Mucosa of stomach (tissue), 1 donor: Measurements from ENCODE around the gene LAMA3.
"Not testable (repeated sequence)": the region's sequence is repeated elsewhere in the genome, so short reads cannot be mapped to it uniquely, and the experiment has no call there.

Experiments used
- H3K27me3 ChIP-seq: one replicate; pipeline ENCODE4 v1.7.0; 2013; ENCODE audit warnings: mild to moderate bottlenecking, low read length; ENCODE audit not compliant: control insufficient read depth, insufficient read depth
- H3K36me3 ChIP-seq: one replicate; pipeline ENCODE4 v1.7.0; 2013; ENCODE audit warnings: low read length; ENCODE audit not compliant: control insufficient read depth, insufficient read depth
- H3K4me1 ChIP-seq: one replicate; pipeline ENCODE4 v1.7.0; 2013; ENCODE audit warnings: mild to moderate bottlenecking, low read length; ENCODE audit not compliant: control insufficient read depth, insufficient read depth
- H3K4me3 ChIP-seq: one replicate; pipeline ENCODE4 v1.7.0; 2013; ENCODE audit warnings: low read length
- H3K9ac ChIP-seq: one replicate; pipeline ENCODE4 v1.7.0; 2013; ENCODE audit warnings: mild to moderate bottlenecking, low read length, moderate library complexity
- H3K9me3 ChIP-seq: one replicate; pipeline ENCODE4 v1.7.0; 2013; ENCODE audit warnings: mild to moderate bottlenecking, low read length, moderate library complexity; ENCODE audit not compliant: control insufficient read depth
- donor health status: Pancreatic carcinoma.

Gene LAMA3

DNA sequence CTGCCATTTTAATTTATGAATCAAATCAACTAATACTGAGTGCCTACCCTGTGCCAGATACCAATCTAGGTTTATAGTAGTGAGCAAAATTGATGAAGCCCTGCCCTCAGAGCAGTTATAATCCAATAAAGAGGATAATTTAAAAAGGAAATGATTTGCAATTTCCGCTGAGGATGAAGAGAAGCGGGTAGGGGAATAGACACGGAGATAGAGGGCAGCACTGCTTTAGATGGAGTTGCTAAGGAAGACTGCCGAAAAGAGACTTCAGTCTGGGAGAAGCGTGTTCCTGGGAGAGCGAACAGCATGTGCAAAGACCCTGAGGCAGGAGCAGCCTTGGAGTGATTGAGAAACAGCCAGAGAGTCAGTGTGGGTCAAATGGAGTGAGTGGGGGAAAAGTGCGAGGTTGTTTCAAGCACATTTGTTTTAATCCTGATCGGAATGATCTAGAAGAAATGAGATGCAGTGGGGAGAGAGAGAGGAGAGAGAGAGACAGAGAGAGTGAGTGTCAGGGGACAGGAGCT lies 12.4 kb downstream of the LAMA3 start:
- no peaks in the 10 kb centered on the region for H3K9me3 ChIP-seq
- no peaks in the 10 kb centered on the region for H3K36me3 ChIP-seq
- no peaks in the 10 kb centered on the region for H3K4me1 ChIP-seq
- H3K9ac ChIP-seq: no peak overlapping the region
- H3K4me3 ChIP-seq: no peak overlapping the region
- H3K27me3 ChIP-seq: no peaks in the 10 kb centered on the region

DNA sequence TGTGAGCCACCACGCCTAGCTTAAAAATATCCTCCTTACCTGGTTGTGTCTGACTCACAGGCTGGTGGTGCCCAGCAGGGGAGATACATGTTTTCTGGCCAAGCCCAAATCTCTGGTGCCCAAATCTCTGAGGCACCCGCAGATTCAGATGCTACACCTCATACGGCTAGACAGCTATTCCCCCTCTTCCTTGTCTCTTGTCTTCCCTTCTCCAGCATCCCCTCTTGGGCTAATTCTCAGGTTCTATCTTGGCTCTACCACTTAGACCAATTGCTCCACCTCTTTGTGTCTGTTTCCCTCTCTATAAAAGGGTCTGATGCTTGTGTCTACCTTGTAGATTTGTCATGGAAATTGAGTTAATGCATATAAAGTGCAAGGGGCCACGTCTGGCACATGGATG lies 13.4 kb downstream of the LAMA3 start:
- H3K4me3 ChIP-seq: no peak overlapping the region
- no peaks in the 10 kb centered on the region for H3K36me3 ChIP-seq
- no peak overlapping the region for H3K9ac ChIP-seq
- no peaks in the 10 kb centered on the region for H3K9me3 ChIP-seq
- H3K27me3 ChIP-seq: no peaks in the 10 kb centered on the region
- no peaks in the 10 kb centered on the region for H3K4me1 ChIP-seq

DNA sequence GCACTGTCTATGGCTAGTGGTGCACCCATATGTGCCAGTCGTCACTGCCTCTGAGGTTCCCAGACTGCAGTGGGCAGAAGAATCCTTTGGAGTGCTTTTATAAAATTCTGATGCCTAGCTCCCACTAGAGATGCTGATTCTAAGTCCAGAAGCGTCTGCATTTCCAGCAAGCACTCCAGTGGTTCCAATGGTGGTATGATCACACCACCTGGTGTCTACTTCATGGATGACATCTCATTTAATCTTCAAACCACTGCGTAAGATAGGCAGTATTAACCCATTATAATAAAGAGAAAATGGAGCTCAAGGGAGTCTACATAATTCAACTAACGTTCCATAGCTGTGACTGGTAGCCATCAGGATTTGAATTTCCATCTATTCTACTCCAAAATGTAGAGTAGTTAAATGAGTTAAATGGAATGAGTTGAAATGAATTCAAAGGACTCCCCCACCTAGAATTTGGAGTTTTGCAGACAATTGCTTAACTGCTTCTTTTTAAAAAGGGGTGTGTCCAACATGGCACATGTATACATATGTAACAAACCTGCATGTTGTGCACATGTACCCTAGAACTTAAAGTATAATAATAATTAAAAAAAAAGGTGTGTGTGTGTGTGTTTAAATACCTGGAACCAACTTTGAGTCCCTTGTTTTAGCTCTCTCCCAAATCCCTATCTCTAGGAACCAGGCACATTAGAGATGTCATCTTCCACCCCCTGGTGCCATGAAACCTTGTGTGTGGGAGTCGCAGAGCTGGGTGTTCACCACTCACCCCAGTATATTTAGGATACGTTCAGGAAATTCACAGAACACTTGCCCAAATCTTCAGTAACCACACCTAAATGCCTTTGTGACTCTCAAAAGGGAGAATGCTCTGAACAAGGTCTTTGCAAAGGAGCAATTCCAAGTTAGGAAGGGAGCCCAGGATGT lies 14.1 kb downstream of the LAMA3 start:
- Histone ChIP-seq H3K9me3 (no peaks in the 10 kb centered on the region), H3K4me3 (no peak overlapping the region), H3K9ac (no peak overlapping the region), H3K4me1 (no peaks in the 10 kb centered on the region), H3K27me3 (no peaks in the 10 kb centered on the region), H3K36me3 (no peaks in the 10 kb centered on the region)

DNA sequence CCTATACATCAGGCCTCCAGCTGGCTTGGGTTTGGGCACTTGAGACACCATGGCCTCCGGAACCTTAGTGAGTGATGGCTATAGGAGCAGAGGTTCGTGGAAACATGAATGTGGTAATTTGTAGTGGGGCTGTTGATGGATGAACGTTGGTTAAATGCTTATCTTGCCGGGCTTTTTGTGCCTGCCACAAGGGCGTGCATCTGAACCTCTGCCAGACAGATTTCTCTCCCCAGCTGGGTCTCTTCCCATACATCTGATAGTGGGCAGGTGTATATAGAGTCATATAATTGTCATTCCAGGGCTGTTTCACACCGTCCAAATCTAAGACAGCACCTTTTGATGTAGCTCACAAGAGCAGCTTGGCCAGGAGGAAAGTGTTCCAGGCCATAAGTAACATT lies 14.7 kb downstream of the LAMA3 start:
- H3K27me3 ChIP-seq: no peaks in the 10 kb centered on the region
- no peaks in the 10 kb centered on the region for H3K9me3 ChIP-seq
- no peaks in the 10 kb centered on the region for H3K4me1 ChIP-seq
- H3K9ac ChIP-seq: no peak overlapping the region
- H3K4me3 ChIP-seq: no peak overlapping the region
- H3K36me3 ChIP-seq: no peaks in the 10 kb centered on the region

DNA sequence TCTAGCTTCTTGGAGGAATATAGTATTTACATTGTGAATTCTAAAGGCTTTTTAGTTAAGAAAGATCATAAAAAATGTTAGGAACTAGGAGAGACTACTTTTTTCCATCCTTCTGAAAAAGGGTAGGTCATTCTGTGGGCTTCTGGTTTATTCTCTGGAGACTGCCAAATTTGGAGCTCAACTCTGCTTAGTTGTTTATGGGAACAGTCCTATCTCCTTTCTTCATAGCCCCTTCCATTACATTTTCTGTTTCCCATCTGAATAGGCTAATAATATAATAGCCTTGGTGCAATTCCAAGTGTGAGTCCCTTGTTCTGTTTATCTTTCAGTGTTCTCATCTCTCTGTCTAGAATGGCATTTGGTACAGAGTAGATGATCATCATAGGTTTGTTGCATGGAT lies 15.6 kb downstream of the LAMA3 start:
- no peak overlapping the region for H3K4me3 ChIP-seq
- H3K9ac ChIP-seq: no peak overlapping the region
- H3K9me3 ChIP-seq: no peaks in the 10 kb centered on the region
- no peaks in the 10 kb centered on the region for H3K27me3 ChIP-seq
- peaks cover under 1% of the 10 kb centered on the region for H3K4me1 ChIP-seq
- no peaks in the 10 kb centered on the region for H3K36me3 ChIP-seq

DNA sequence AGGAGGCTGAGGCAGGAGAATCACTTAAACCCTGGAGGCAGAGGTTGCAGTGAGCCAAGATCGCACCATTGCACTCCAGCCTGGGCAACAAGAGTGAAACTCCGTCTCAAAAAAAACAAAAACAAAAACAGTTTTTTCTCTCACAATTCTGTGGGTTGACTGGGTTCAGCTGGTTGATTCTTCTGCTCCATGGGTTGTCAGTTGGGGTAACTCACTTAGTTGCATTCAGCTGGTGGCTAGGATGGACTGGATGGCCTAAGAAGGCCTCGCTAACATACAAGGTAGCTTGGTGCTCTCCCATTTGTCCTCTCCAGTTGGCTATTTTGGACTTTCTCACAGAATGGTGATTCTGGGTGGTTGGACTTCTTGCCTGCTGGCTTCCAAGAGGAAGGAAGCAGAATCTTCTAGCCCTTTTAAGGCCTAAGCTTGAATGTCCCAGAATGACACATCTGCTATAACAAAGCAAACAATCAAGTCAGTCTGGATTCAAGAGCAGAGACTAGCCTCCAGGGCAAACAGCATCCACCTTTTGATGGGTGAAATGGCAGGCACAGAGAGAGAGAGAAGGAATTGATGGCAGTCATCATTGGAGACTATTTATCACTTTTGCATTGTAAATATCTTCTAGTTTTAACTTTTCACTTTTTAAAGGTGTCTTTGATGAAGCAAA lies 17.9 kb downstream of the LAMA3 start:
- Histone ChIP-seq H3K27me3 (no peaks in the 10 kb centered on the region), H3K4me1 (peaks cover 7% of the 10 kb centered on the region), H3K36me3 (no peaks in the 10 kb centered on the region), H3K9ac (no peak overlapping the region), H3K9me3 (no peaks in the 10 kb centered on the region), H3K4me3 (no peak overlapping the region)

DNA sequence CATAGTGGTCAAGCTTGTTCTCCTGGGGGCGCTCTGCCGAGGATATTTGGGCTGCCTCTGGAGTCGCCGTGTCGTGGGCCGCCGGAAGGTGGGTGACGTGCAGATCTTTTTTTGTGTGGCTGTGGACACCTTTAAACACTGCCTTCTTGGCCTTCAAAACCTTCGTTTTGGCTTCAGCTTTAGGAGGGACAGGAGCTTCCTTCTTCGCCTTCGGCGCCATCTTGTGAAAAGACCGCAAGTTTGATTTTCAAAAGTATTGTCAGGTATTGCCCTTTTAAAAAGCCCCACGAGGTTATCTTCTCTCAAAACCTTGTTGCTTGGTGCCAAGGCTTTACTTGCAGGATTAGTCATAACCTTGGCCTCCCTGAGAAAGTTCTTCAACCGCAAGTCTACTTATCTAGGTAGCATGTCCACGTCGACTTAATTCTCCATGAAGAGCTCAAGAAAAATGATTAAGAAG lies 20.8 kb downstream of the LAMA3 start:
- H3K4me1 ChIP-seq: peaks cover 7% of the 10 kb centered on the region
- no peaks in the 10 kb centered on the region for H3K27me3 ChIP-seq
- no peak overlapping the region for H3K9ac ChIP-seq
- no peak overlapping the region for H3K4me3 ChIP-seq
- no peaks in the 10 kb centered on the region for H3K36me3 ChIP-seq
- H3K9me3 ChIP-seq: no peaks in the 10 kb centered on the region

DNA sequence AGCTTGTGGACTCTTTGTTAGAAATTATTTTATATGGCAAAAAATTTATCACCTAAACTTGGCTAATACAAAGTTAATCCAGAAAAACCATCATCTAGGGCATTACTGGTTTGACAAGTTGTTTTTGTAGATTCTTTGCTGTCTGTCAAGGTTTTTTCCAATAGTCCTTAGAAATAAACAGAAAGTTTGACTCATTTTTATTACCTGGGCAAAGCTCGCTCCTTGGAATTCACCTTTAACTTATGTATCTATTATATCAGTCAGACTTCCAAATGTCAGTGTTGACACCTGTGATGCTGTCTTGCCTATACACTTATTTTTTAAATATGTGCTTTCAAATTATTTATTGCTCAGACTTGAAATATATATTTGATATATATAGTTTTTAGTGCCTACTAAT lies 21.7 kb downstream of the LAMA3 start:
- H3K4me3 ChIP-seq: no peak overlapping the region
- no peaks in the 10 kb centered on the region for H3K9me3 ChIP-seq
- no peaks in the 10 kb centered on the region for H3K27me3 ChIP-seq
- H3K36me3 ChIP-seq: no peaks in the 10 kb centered on the region
- peaks cover 7% of the 10 kb centered on the region for H3K4me1 ChIP-seq
- H3K9ac ChIP-seq: no peak overlapping the region

DNA sequence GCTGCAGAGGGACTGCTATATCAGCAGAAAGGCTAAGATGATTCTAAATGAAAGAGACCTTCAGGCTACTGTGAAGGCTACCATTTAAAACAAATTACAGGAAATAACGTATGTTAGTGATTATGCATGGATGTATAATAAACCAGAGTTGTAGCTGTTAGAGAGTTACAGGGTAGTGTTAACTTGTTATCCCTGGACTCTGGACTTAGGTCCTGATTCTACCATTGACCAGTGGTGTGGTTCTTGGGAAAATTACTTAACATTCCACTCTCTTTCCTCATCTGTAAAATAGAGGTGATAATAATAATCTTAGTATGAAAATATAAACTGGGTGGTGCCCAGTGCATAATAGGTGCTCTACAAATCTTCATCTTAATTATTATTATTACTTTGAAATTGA lies 22.2 kb downstream of the LAMA3 start:
- no peaks in the 10 kb centered on the region for H3K36me3 ChIP-seq
- H3K4me3 ChIP-seq: no peak overlapping the region
- no peak overlapping the region for H3K9ac ChIP-seq
- H3K4me1 ChIP-seq: peaks cover 7% of the 10 kb centered on the region
- H3K9me3 ChIP-seq: no peaks in the 10 kb centered on the region
- H3K27me3 ChIP-seq: no peaks in the 10 kb centered on the region

DNA sequence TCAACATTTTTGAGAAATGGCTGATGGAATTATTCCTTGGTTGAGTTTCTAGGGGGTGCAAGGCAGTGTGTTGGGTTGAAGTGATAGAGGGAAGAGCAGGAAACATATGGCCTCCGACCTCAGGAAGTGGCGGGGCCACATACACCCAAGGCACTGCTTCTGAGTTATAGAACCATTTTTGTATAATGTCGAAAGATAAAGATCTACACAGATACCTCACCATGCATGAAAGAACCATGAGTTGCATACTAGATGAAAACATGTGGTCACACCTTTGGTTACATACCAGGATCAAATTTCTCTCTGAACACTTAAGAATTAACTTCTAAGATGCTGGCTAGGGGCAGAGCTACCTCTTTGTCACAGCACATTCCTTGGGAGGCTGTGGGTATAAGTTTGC lies 23.2 kb downstream of the LAMA3 start:
- Histone ChIP-seq H3K27me3 (no peaks in the 10 kb centered on the region), H3K9ac (no peak overlapping the region), H3K4me1 (peaks cover 7% of the 10 kb centered on the region), H3K9me3 (no peaks in the 10 kb centered on the region), H3K4me3 (no peak overlapping the region), H3K36me3 (no peaks in the 10 kb centered on the region)

DNA sequence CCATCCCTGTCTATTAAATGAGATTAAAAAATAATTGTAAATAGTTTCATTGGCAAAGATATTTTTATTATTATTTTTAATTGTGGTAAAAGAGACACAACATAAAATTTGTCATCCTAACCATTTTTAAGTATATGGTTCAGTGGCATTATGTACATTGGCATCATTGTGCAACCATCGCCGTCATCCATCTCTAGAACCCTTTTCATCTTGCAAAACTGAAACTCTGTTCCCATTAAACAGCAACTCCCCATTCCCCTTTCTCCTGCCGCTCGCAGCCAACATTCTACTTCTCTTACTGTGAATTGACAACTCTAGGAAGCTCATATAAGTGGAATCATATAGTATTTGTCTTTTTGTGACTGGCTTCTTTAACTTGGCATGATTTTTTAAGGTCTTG lies 25.3 kb downstream of the LAMA3 start:
- H3K4me1 ChIP-seq: peaks cover 9% of the 10 kb centered on the region
- H3K4me3 ChIP-seq: no peak overlapping the region
- no peak overlapping the region for H3K9ac ChIP-seq
- no peaks in the 10 kb centered on the region for H3K9me3 ChIP-seq
- no peaks in the 10 kb centered on the region for H3K27me3 ChIP-seq
- H3K36me3 ChIP-seq: no peaks in the 10 kb centered on the region

DNA sequence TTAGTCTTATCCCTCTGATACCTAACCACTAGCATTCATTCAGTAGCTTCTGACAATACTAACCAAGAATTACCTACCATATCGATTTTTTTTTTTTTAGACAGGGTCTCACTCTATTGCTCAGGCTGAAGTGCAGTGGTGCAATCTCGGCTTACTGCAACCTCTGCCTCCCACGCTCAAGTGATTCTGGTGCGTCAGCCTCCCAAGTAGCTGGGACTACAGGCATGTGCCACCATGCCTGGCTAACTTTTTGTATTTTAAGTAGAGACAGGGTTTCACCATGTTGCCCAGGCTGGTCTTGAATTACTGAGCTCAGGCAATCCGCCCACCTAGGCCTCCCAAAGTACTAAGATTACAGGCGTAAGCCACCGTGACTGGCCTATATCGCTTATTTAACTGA lies 26.8 kb downstream of the LAMA3 start:
- H3K36me3 ChIP-seq, H3K4me1 ChIP-seq, H3K27me3 ChIP-seq, H3K4me3 ChIP-seq, H3K9me3 ChIP-seq, H3K9ac ChIP-seq: not testable (repeated sequence)
